GM19324 (cell line): ENCODE results near the gene GOLGA6L10.
"Not testable (repeated sequence)": the region's sequence is repeated elsewhere in the genome, so short reads cannot be mapped to it uniquely, and the experiment has no call there.

Experiments used
- ATAC-seq: cut with Tn5 transposase; IDR thresholded peaks from one replicate; pipeline ENCODE4 v1.9.1; 2021; ENCODE audit warnings: mild to moderate bottlenecking, moderate library complexity; ENCODE audit not compliant: unreplicated experiment, low FRiP score

Gene GOLGA6L10

DNA sequence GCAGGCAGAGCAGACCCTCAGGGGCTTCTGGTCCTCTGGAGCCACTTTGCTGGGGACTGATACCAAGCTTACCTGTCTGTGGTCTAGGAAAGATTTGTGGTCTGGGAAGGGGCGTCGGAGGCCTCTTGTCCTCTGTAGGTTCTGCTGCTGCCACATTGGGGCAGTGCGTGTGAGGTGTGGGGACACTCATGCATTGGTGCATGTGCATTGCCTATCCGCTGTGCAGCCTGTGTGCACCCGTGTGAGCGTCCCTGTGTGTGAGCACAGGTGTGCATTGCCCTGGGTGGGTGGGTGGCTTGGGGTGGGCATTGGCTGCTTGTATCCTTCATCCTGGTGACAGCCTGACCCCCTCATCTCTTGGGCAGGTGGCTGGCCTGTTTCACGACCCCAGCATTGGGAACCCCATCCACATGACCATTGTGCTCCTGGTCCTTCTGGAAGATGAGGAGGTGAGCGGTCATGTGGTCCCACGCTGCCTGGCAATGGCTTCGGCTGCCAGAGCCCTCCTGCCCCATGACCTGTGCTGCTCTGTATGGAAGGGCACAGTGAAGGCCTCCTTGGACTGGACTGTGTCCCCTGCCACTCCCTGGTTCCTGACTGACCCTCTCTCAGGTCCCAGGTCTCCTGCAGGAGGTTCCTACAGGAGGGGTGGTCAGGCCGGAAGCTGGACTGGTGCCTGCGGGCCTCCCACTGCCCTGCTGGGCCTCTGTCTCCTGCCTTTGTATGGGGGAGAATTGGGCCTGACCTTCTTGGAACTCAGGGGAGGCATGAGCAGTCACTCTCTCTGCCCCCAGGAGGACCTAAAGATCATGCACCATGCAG, 45.1 kb downstream of the GOLGA6L10 start:
- ATAC-seq, result no peak

DNA sequence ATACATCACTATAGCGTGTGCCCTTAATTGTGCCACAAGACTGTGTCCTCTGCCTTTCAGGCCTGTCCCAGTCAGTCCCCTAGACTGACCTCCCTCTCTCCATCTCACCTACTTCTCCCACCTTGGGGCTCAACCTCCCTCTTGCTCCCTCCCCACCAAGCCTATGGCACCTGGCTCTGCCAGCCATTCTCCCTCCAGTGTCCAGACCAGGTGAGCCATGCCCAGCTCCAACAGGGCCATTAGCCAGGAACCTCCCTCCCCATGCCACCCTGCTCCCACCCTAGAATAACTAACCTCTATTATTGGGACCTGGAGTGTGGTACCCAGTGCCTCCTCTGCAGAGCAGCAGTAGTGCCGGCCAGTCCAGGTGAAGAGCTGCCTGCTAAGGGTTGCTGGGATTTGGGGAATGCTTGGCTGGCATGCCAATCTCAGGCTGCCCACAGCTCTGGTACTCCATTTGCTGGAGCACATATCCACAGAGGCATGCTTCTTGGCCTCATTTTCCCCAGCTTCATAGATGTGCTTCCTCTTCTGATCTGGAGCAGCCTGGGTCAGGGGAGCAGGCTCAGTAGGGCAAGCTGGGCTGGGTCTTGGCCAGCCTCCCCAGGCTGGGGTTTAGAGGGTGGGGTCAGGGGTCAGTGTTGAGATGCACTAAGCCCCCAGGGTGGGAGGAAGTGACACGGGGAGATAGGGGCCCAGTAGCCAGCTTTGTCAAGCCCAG, 47.8 kb downstream of the GOLGA6L10 start:
- no peak for ATAC-seq

DNA sequence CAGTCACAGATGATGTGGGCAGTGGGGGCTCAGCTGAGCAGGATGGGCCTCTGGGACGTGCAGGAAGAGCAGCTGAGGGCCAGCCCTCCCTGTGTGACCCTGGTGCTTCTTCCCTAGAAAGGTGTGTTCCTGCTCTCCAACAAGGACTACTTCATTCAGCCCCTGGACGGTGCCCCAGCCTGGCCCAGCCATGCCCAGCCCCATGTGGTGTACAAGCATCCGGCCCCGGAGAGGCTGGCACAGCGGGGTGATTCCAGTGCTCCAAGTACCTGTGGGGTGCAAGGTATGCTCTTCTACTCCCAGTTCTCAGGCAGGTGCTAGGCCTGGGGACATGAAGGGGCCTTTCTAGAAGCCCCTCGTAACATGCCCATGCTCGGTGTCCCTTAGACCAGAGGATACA, 48.4 kb downstream of the GOLGA6L10 start:
- no peak for ATAC-seq

DNA sequence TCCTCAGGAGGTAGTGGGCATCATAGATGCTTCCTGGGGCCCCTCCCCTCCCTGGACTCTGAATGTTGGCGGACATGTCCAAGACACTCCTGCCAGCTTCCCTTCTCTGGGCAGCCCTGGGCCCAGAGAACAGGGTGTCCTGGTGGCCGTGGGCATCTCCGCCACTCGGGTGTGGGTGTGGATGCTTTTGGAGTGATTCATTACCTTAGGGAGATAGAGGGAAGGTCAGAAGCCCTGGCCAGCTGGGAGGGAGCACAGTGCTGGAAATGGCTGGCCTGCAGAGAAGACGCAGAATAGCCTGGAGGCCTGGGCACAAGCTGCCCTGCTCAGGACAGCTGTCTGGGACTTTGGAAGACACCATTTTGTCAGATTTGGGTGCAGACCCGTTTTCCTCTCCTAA, 48.9 kb downstream of the GOLGA6L10 start:
- not testable (repeated sequence) for ATAC-seq

DNA sequence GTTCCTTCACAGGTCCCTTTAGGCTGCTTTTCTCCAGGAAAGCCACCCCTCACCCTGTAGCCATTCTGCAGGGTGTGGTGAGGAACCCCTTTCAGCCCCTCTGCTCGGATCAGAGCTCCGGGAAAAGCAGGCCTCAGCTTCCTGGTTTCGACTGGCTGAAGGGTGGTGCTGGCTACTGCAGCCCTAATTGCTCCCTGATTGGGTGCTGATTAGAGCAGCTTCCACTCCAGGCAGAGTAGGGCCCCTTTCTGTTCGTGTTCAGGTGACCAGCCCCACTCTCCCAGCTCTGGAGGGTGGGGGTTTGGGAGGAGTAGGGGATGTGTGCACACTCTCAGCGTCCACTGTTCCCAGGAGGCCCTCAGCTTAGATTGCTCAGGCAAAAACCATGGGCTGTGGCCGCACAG, 49.8 kb downstream of the GOLGA6L10 start:
- not testable (repeated sequence) for ATAC-seq

DNA sequence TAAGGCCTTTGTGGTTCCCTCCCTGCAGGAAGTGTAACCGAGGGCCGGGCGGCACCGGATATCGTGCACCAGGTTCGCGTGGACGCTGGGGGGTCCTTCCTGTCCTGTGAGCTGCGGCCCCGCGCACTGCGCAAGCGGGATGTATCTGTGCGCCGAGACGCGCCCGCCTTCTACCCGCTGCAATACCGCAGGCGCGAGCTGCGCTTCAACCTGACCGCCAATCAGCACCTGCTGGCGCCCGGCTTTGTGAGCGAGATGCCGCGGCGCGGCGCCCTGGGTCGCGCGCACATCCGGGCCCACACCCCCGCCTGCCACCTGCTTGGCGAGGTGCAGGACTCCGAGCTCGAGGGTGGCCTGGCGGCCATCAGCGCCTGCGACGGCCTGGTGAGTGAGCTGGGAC, 50.8 kb downstream of the GOLGA6L10 start:
- ATAC-seq, result no peak

DNA sequence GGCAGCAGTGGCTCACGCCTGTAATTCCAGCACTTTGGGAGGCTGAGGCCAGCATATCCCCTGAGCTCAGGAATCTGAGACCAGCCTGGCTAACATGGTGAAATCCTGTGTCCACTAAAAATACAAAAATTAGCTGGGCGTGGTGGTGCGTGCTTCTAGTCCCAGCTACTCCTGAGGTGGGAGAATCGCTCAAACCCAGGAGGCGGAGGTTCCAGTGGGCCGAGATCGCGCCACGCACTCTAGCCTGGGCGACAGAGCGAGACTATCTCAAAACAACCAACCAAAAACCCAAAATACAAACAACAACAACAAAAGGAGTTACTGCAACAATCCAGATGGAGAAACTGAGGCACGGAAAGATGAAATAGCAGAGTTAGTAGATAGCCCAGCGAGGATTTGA, 51.2 kb downstream of the GOLGA6L10 start:
- ATAC-seq, result no peak

DNA sequence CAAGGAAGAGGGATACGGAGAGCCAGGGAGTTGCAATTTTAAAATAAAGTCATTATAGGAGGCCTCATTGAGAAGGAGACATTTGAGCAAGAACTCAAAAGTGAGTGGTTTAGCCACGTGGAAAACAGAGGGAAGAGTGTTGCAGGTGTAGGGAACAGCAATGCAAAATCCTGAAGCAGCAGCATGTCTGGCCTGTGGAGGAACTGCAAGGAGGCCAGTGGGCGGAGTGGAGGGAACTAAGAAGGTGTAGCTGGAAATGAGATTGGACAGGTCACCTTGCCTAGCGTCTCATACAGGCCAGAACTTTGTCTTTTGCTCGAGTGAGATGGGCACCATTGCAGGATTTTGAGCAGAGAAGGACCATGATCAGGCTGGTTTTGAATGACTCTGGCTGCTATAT, 51.7 kb downstream of the GOLGA6L10 start:
- ATAC-seq, result no peak

DNA sequence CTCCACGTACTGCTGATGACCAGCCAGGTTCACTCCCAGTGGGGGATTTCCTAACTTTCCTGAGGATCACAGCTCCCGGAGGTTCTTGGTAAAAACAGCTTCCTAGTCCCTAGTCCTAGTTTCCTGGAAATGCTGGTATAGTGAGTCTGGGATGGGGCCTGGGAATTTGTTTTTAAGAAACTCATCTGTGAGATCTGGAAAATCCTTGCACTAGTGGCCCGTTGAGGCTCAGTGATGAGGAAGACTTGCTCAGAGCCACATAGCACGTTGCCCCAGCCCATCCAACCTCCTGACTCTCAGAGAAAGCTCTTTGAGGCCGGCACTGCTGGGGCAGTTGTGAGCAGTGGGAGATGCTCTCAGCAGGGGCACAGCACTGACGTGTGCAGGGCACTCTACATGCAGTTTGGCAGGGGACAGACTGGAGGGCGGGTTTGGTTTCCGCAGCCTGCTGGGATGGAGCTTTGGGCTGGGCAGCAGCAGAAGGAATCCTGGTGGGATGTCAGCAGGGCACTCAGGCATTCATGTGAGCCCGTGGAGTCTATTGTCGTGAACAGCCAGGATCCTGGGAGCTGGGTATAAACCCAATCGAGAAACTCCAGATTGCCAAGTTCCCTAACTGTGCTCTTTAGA, 55.1 kb downstream of the GOLGA6L10 start:
- no peak for ATAC-seq

DNA sequence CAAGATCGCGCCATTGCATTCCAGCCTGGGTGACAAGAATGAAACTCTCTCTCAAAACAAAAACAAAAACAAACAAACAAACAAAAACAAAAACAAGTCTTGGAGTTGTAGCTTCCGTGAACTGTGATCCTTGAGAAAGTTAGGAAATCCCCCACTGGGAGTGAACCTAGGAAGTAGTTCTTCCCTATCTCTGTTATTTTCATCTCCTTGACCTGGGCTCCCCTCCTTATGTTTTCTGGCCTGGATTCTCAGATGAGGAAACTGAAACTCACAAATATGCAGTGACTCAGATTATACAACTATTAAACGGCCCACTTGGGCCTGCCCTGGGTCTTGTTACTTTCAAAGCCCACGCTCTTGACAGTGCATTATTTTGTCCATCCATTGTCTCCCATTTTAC, 57.0 kb downstream of the GOLGA6L10 start:
- no peak for ATAC-seq
